Measurements from ENCODE around the gene TEX35. TPM values are rescaled to one million over a fixed set of nuclear protein-coding genes. Genes with fewer than 3 reads are reported as not detected.
"Not testable (repeated sequence)": the region's sequence is repeated elsewhere in the genome, so short reads cannot be mapped to it uniquely, and the experiment has no call there.

Gene TEX35
- total RNA-seq, 1 experiment from 2014 or later: not detected

GRCh38 chr1:178503316-178503715, 9.6 kb upstream of the TEX35 start:
- BruUV-seq (replicated peaks); ATAC-seq; H3K9ac ChIP-seq (ENCODE audit: low read length); H3K4me2 ChIP-seq (ENCODE audit: low read length); H4K20me1 ChIP-seq (ENCODE audit: insufficient read depth); H2AFZ ChIP-seq (ENCODE audit: low read depth, low read length, poor library complexity, severe bottlenecking); H3K79me2 ChIP-seq (ENCODE audit: insufficient read depth, low read length); H3K9me3 ChIP-seq (ENCODE audit: control insufficient read depth in 1 of 2, insufficient read depth in 1 of 2, low read depth in 1 of 2, low read length in 2 of 2); RAD21 ChIA-PET (ENCODE audit: low non-redundant PET in 1 of 2, low total read pairs in 2 of 2, uncharacterized antibody in 2 of 2, unreplicated experiment in 2 of 2); H3K4me1 ChIP-seq (ENCODE audit: control insufficient read depth in 1 of 2, insufficient read depth in 2 of 2, low read length in 2 of 2); intact Hi-C loops (cut with micrococcal nuclease); H3K36me3 ChIP-seq (ENCODE audit: control insufficient read depth in 1 of 2, insufficient read depth in 2 of 2, low read length in 2 of 2); CTCF ChIA-PET; DNase-seq (ENCODE audit: low read depth, low spot score); H3K4me3 ChIP-seq (replicated peaks in 1 of 2; ENCODE audit: low read depth in 1 of 2, low read length in 2 of 2); POLR2A ChIA-PET; H3K9me2 ChIP-seq (ENCODE audit: insufficient read depth); H3K27ac ChIP-seq (ENCODE audit: low read depth, low read length); H3K27me3 ChIP-seq (ENCODE audit: insufficient read depth, low read length): not testable (repeated sequence)

- ATAC-seq (no peak), DNase-seq (ENCODE audit: low read depth, low spot score) (no peak)
- Histone ChIP-seq H3K9me3 (ENCODE audit: control insufficient read depth in 1 of 2, insufficient read depth in 1 of 2, low read depth in 1 of 2, low read length in 2 of 2) (no peaks in the 10 kb centered on the region), H3K36me3 (ENCODE audit: control insufficient read depth in 1 of 2, insufficient read depth in 2 of 2, low read length in 2 of 2) (no peaks in the 10 kb centered on the region), H3K4me3 (replicated peaks in 1 of 2; ENCODE audit: low read depth in 1 of 2, low read length in 2 of 2) (no peak overlapping the region), H3K79me2 (ENCODE audit: insufficient read depth, low read length) (no peaks in the 10 kb centered on the region), H3K4me1 (ENCODE audit: control insufficient read depth in 1 of 2, insufficient read depth in 2 of 2, low read length in 2 of 2) (peaks cover 0 to 6% of the 10 kb centered on the region in 2 experiments; a peak in 1 of 4 replicates), H3K9ac (ENCODE audit: low read length) (no peak overlapping the region), H4K20me1 (ENCODE audit: insufficient read depth) (no peaks in the 10 kb centered on the region), H3K9me2 (ENCODE audit: insufficient read depth) (no peaks in the 10 kb centered on the region), H2AFZ (ENCODE audit: low read depth, low read length, poor library complexity, severe bottlenecking) (no peak overlapping the region), H3K27ac (ENCODE audit: low read depth, low read length) (no peak overlapping the region), H3K27me3 (ENCODE audit: insufficient read depth, low read length) (no peaks in the 10 kb centered on the region), H3K4me2 (ENCODE audit: low read length) (no peak overlapping the region)
- POLR2A ChIA-PET: no interaction called here
- no TSS peak for BruUV-seq (replicated peaks)
- TF ChIP-seq MAX (IDR thresholded peaks at IDR 0.05): no peak
- TF ChIP-seq EZH2 (IDR thresholded peaks at IDR 0.05): no peak
- no peak for TF ChIP-seq ATF3 (IDR thresholded peaks at IDR 0.05)
- no peak for TF ChIP-seq ZNF274 (IDR thresholded peaks at IDR 0.05; ENCODE audit: low read depth, low read length)
- no peak for TF ChIP-seq CEBPB (IDR thresholded peaks at IDR 0.05; ENCODE audit: low read depth)
- TF ChIP-seq ELF1 (IDR thresholded peaks at IDR 0.05; ENCODE audit: borderline replicate concordance, low read depth): no peak
- TF ChIP-seq CBX3 (IDR thresholded peaks at IDR 0.05; ENCODE audit: low read depth): no peak
- no peak for TF ChIP-seq JUND (IDR thresholded peaks at IDR 0.05)
- TF ChIP-seq TCF7L2 (IDR thresholded peaks at IDR 0.05; ENCODE audit: borderline replicate concordance, extremely low read depth, insufficient read depth, insufficient read length): no peak
- no peak for TF ChIP-seq FOSL1 (IDR thresholded peaks at IDR 0.05; ENCODE audit: low read depth)
- intact Hi-C loops (cut with micrococcal nuclease): no loop called here
- RAD21 ChIA-PET (ENCODE audit: low non-redundant PET in 1 of 2, low total read pairs in 2 of 2, uncharacterized antibody in 2 of 2, unreplicated experiment in 2 of 2): no interaction called here
- CTCF ChIA-PET: interaction anchor here (1.4 kb wide), 1 partner anchor 192 kb away, joined by 4 read pairs; no protein-coding TSS in a partner anchor
These were observed 9.1 kb upstream of the TEX35 start for GRCh38 chr1:178503849-178504248.
